ENCODE data around the gene SLC25A21. TPM values are rescaled to one million over a fixed set of nuclear protein-coding genes. Genes with fewer than 3 reads are reported as not detected.

Gene SLC25A21
- total and polyA plus RNA-seq, 2 of the 13 experiments (the other 11 are each of a cell fraction or from before 2014, with no cell fraction given), result 1.9 to 2.9 TPM

- H3K9me3 ChIP-seq (ENCODE audit: low read length), result no peaks in the 10 kb centered on the region
- intact Hi-C loops (cut with micrococcal nuclease; ENCODE audit: unreplicated experiment), result no loop called here
- peak; percentile 45 for DNase-seq (ENCODE audit: low spot score)
- TF ChIP-seq LRRFIP1 (CRISPR knock-in tag; conservative IDR thresholded peaks at IDR 0.05) (no peak), FOXO4 (CRISPR knock-in tag; conservative IDR thresholded peaks at IDR 0.05) (no peak), SYNCRIP (IDR thresholded peaks at IDR 0.05; ENCODE audit: insufficient read depth, low read depth, low read length) (no peak), ZSCAN31 (CRISPR knock-in tag; IDR thresholded peaks at IDR 0.05; ENCODE audit: low read depth) (no peak), ZNF644 (CRISPR knock-in tag; IDR thresholded peaks at IDR 0.05; ENCODE audit: low read depth) (peak; percentile 75), DPF2 (CRISPR knock-in tag; IDR thresholded peaks at IDR 0.05; ENCODE audit: borderline replicate concordance, low read depth) (no peak), CEBPG (CRISPR knock-in tag; IDR thresholded peaks at IDR 0.05) (peak; percentile 48; the same call in 1 of the 2 replicates), RFX5 (IDR thresholded peaks at IDR 0.05; ENCODE audit: low read depth, low read length) (0 out of 2 replicates have a peak, but pooled peaks have one; percentile 34), SUZ12 (IDR thresholded peaks at IDR 0.05; ENCODE audit: low read depth, low read length) (no peak), FOXA3 (CRISPR knock-in tag; IDR thresholded peaks at IDR 0.05) (no peak), ZSCAN20 (CRISPR knock-in tag; IDR thresholded peaks at IDR 0.05; ENCODE audit: borderline replicate concordance) (no peak), ELF3 (CRISPR knock-in tag; IDR thresholded peaks at IDR 0.05) (no peak), ATF4 (CRISPR knock-in tag; IDR thresholded peaks at IDR 0.05) (peak in 1 of 2 experiments; percentile 85; a peak in 2 of 4 replicates), NFE2L1 (CRISPR knock-in tag; IDR thresholded peaks at IDR 0.05; ENCODE audit: borderline replicate concordance) (0 out of 2 replicates have a peak, but pooled peaks have one; percentile 42), NR0B2 (CRISPR knock-in tag; IDR thresholded peaks at IDR 0.05) (0 out of 2 replicates have a peak, but pooled peaks have one; percentile 20), NFE2L2 (IDR thresholded peaks at IDR 0.05; ENCODE audit: low read length) (peak; percentile 98), MAFF (IDR thresholded peaks at IDR 0.05; ENCODE audit: low read depth, low read length) (peak; percentile 64), ZBTB20 (CRISPR knock-in tag; IDR thresholded peaks at IDR 0.05; ENCODE audit: borderline replicate concordance, low read depth) (no peak), ZFP36 (IDR thresholded peaks at IDR 0.05; ENCODE audit: borderline replicate concordance, low read depth, low read length, partially characterized antibody) (no peak), SIN3A (IDR thresholded peaks at IDR 0.05; ENCODE audit: borderline replicate concordance, low read depth, low read length) (no peak), PRMT3 (CRISPR knock-in tag; IDR thresholded peaks at IDR 0.05; ENCODE audit: borderline replicate concordance, low read depth) (no peak)
Observed at GRCh38 chr14:36976571-36977023, 195.8 kb downstream of the SLC25A21 start.

More at GRCh38 chr14:36976571-36977023, 195.8 kb downstream of the SLC25A21 start:
- peaks cover 31% of the 10 kb centered on the region for H3K4me1 ChIP-seq (ENCODE audit: insufficient read depth, low read length)
- in situ Hi-C loops (cut with HindIII; ENCODE audit: extremely low pct_ligation_motif_present, low pct_unique_long_range_greater_than_20kb), result no loop called here
- 33% methylated on average over 5 of the region's 5 CpGs for WGBS (ENCODE audit: low lambda C conversion rate)
- ChIA-PET POLR2A (no interaction called here), CTCF (ENCODE audit: low intra/inter-chr PET ratio, low total read pairs) (interaction anchor here (0.7 kb wide), 1 partner anchor 423 kb away, joined by 3 read pairs; no protein-coding TSS in a partner anchor)
- FAIRE-seq (no peak), ATAC-seq (peak; percentile 36)
- H2AFZ ChIP-seq (ENCODE audit: low read length), result no peak overlapping the region
- H3K27ac ChIP-seq (ENCODE audit: extremely low read length, insufficient read depth, low read length), result no peak overlapping the region
- no peak overlapping the region for H3K4me3 ChIP-seq (replicated peaks in 1 of 3; ENCODE audit: insufficient read depth in 1 of 3, low read depth in 2 of 3, low read length in 3 of 3)
- H3K79me2 ChIP-seq (ENCODE audit: insufficient read depth, low read length), result no peaks in the 10 kb centered on the region
- H3K27me3 ChIP-seq (ENCODE audit: control insufficient read depth in 1 of 2, insufficient read depth in 2 of 2, low read length in 2 of 2), result no peaks in the 10 kb centered on the region
- no peaks in the 10 kb centered on the region for H4K20me1 ChIP-seq (ENCODE audit: insufficient read depth, low read length)
- no peak overlapping the region for H3K4me2 ChIP-seq (ENCODE audit: low read depth, low read length)
- no peak overlapping the region for H3K9ac ChIP-seq (ENCODE audit: insufficient read depth, low read depth, low read length)
- no peaks in the 10 kb centered on the region for H3K36me3 ChIP-seq (replicated peaks in 1 of 2; ENCODE audit: control insufficient read depth in 1 of 2, insufficient read depth in 2 of 2, low read length in 2 of 2)
- no TSS peak for BruUV-seq (replicated peaks)
